Lower leg skin (tissue), 3 donors: ENCODE results near the gene GPR132.

ENCODE experiments used
- POLR2A ChIP-seq, 2 donors: fragments of 450-650 bp; IDR thresholded peaks; one replicate each; pipeline ENCODE4 v1.6.1; 2016 to 2017; ENCODE audit warnings: antibody characterized with exemption in 2 of 2, mild to moderate bottlenecking in 1 of 2, moderate library complexity in 1 of 2
- TF ChIP-seq, protein P1 (sequence below), 3 donors: fragments of 450-650 bp; IDR thresholded peaks; one replicate each; pipeline ENCODE4 v1.5.1; 2016; ENCODE audit warnings: antibody characterized with exemption in 3 of 3, mild to moderate bottlenecking in 3 of 3, moderate library complexity in 2 of 3

- TF ChIP-seq POLR2A (IDR thresholded peaks at IDR 0.05), result no peak
- TF ChIP-seq, protein P1, sequence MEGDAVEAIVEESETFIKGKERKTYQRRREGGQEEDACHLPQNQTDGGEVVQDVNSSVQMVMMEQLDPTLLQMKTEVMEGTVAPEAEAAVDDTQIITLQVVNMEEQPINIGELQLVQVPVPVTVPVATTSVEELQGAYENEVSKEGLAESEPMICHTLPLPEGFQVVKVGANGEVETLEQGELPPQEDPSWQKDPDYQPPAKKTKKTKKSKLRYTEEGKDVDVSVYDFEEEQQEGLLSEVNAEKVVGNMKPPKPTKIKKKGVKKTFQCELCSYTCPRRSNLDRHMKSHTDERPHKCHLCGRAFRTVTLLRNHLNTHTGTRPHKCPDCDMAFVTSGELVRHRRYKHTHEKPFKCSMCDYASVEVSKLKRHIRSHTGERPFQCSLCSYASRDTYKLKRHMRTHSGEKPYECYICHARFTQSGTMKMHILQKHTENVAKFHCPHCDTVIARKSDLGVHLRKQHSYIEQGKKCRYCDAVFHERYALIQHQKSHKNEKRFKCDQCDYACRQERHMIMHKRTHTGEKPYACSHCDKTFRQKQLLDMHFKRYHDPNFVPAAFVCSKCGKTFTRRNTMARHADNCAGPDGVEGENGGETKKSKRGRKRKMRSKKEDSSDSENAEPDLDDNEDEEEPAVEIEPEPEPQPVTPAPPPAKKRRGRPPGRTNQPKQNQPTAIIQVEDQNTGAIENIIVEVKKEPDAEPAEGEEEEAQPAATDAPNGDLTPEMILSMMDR (IDR thresholded peaks at IDR 0.05), result no peak
These were observed 9.4 kb downstream of the GPR132 start for GRCh38 chr14:105055736-105056302.
